ENCODE results near the gene NET1.

DNA sequence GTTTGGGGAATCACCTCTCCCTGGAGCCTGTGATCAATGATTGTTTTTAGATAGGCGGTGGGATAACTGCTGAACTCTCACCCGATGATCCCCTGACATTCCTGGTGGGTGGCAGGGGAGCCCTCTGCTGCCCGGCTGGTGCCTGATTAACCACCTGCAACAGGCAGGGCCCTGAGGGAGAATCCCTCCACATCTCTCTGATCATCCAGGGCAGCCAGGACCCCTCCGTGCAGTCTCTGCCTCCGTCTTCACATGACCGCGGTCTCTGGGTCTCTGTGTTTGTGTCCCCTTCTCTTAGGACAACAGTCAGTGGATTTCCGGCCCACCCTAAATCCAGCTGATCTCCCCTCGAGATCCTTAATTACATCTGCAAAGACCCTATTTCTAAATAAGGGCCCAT, 69.7 kb downstream of the NET1 start:
- TF ChIP-seq, protein P1, sequence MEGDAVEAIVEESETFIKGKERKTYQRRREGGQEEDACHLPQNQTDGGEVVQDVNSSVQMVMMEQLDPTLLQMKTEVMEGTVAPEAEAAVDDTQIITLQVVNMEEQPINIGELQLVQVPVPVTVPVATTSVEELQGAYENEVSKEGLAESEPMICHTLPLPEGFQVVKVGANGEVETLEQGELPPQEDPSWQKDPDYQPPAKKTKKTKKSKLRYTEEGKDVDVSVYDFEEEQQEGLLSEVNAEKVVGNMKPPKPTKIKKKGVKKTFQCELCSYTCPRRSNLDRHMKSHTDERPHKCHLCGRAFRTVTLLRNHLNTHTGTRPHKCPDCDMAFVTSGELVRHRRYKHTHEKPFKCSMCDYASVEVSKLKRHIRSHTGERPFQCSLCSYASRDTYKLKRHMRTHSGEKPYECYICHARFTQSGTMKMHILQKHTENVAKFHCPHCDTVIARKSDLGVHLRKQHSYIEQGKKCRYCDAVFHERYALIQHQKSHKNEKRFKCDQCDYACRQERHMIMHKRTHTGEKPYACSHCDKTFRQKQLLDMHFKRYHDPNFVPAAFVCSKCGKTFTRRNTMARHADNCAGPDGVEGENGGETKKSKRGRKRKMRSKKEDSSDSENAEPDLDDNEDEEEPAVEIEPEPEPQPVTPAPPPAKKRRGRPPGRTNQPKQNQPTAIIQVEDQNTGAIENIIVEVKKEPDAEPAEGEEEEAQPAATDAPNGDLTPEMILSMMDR (IDR thresholded peaks at IDR 0.05): no peak
- TF ChIP-seq POLR2A (IDR thresholded peaks at IDR 0.05): no peak

Data from lower leg skin (tissue), 3 donors.